ENCODE measurements around the gene SFXN5.

DNA sequence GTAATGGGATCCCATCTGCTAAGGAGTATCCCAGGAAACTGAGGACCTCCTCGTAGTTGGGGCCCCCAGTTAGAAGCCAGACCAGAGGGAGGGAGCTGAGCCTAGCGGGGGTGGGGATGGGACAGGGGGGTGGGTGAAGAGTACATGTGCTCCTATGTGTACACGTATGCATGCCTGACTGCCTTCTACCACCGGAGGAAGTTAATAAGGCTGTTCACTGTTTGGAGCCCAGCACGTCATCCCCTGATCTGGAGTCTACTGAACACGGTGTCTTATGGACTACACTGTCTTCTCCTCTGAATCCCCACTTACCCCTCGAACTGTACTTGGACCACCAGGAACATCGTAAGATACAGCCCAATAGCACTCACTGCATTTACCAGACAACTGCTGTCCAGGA is 68.5 kb downstream of the SFXN5 start:
- TF ChIP-seq ZNF830 (tag by site-specific recombination; IDR thresholded peaks at IDR 0.05; ENCODE audit: low read depth) (no peak), YY1 (tag by site-specific recombination; IDR thresholded peaks at IDR 0.05) (no peak), ZNF214 (tag by site-specific recombination; IDR thresholded peaks at IDR 0.05; ENCODE audit: borderline replicate concordance) (no peak)
- TF ChIP-seq, protein P1, sequence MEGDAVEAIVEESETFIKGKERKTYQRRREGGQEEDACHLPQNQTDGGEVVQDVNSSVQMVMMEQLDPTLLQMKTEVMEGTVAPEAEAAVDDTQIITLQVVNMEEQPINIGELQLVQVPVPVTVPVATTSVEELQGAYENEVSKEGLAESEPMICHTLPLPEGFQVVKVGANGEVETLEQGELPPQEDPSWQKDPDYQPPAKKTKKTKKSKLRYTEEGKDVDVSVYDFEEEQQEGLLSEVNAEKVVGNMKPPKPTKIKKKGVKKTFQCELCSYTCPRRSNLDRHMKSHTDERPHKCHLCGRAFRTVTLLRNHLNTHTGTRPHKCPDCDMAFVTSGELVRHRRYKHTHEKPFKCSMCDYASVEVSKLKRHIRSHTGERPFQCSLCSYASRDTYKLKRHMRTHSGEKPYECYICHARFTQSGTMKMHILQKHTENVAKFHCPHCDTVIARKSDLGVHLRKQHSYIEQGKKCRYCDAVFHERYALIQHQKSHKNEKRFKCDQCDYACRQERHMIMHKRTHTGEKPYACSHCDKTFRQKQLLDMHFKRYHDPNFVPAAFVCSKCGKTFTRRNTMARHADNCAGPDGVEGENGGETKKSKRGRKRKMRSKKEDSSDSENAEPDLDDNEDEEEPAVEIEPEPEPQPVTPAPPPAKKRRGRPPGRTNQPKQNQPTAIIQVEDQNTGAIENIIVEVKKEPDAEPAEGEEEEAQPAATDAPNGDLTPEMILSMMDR (tag by site-specific recombination; IDR thresholded peaks at IDR 0.05): no peak

Measured in HEK293 (cell line).